Loucy (cell line): Measurements from ENCODE around the gene GSG1.

Source experiments
- H2AFZ ChIP-seq: fragments of 200-600 bp; sonication (generic); 2 replicates; pipeline ENCODE4 v1.6.0; 2016; ENCODE audit warnings: antibody characterized with exemption, mild to moderate bottlenecking, low read length, moderate library complexity
- H3F3A ChIP-seq: fragments of 200-600 bp; 2 replicates; pipeline ENCODE4 v1.6.0; 2016; ENCODE audit warnings: antibody characterized with exemption, low read depth, mild to moderate bottlenecking
- H3K27me3 ChIP-seq: fragments of 200-600 bp; sonication (generic); 2 replicates; pipeline ENCODE4 v1.6.1; 2014; ENCODE audit warnings: low read length, mild to moderate bottlenecking; ENCODE audit not compliant: insufficient read depth, poor library complexity, severe bottlenecking
- H3K36me3 ChIP-seq: fragments of 200-600 bp; sonication (generic); 2 replicates; pipeline ENCODE4 v1.6.1; 2016; ENCODE audit warnings: low read length; ENCODE audit not compliant: insufficient read depth
- H3K4me1 ChIP-seq: fragments of 200-600 bp; sonication (generic); 2 replicates; pipeline ENCODE4 v1.5.1; 2014; ENCODE audit warnings: low read length, mild to moderate bottlenecking; ENCODE audit not compliant: insufficient read depth, poor library complexity, severe bottlenecking
- H3K4me2 ChIP-seq: fragments of 200-600 bp; sonication (generic); 2 replicates; pipeline ENCODE4 v1.6.0; 2014; ENCODE audit warnings: antibody characterized with exemption, low read length, low read depth, mild to moderate bottlenecking; ENCODE audit not compliant: poor library complexity, severe bottlenecking
- H3K4me3 ChIP-seq: fragments of 200-600 bp; sonication (generic); 2 replicates; pipeline ENCODE4 v1.5.1; 2014; ENCODE audit warnings: low read length, mild to moderate bottlenecking, mixed read lengths; ENCODE audit not compliant: poor library complexity, severe bottlenecking
- H3K79me2 ChIP-seq: fragments of 200-600 bp; sonication (generic); 2 replicates; pipeline ENCODE4 v1.6.1; 2014; ENCODE audit warnings: low read length; ENCODE audit not compliant: insufficient read depth
- H3K9ac ChIP-seq: fragments of 200-600 bp; sonication (generic); 2 replicates; pipeline ENCODE4 v1.6.0; 2014; ENCODE audit warnings: mild to moderate bottlenecking, low read depth, low read length, moderate library complexity; ENCODE audit not compliant: poor library complexity, severe bottlenecking
- H3K9me2 ChIP-seq: fragments of 200-600 bp; sonication (generic); replicated peaks from 2 replicates; pipeline ENCODE4 v1.6.1; 2016; ENCODE audit warnings: low read depth, low read length, mixed read lengths
- H3K9me3 ChIP-seq: fragments of 200-600 bp; sonication (generic); 2 replicates; pipeline ENCODE4 v1.6.1; 2014; ENCODE audit warnings: mild to moderate bottlenecking, antibody characterized with exemption, low read length, low read depth; ENCODE audit not compliant: insufficient read depth
- H4K20me1 ChIP-seq: fragments of 200-600 bp; sonication (generic); 2 replicates; pipeline ENCODE4 v1.6.0; 2014; ENCODE audit warnings: antibody characterized with exemption, low read length, mild to moderate bottlenecking; ENCODE audit not compliant: insufficient read depth, poor library complexity, severe bottlenecking
- CTCF ChIP-seq: fragments of 200-600 bp; sonication (generic); conservative IDR thresholded peaks from 2 replicates; pipeline ENCODE4 v1.5.1; 2014; ENCODE audit warnings: mild to moderate bottlenecking, antibody characterized with exemption, low read length
- EZH2phosphoT487 ChIP-seq: fragments of 200-600 bp; IDR thresholded peaks from 2 replicates; pipeline ENCODE4 v1.6.1; 2018; ENCODE audit warnings: antibody characterized with exemption, mild to moderate bottlenecking, moderate library complexity, borderline replicate concordance

GSG1 gene

GRCh38 chr12:13052421-13052820, 51.0 kb downstream of the GSG1 start:
- Histone ChIP-seq H3F3A (no peaks in the 10 kb centered on the region), H3K4me2 (no peak overlapping the region), H3K79me2 (peaks cover 27% of the 10 kb centered on the region; the same call in 1 of the 2 replicates), H3K4me1 (peaks cover 21% of the 10 kb centered on the region), H3K9ac (no peak overlapping the region), H4K20me1 (no peaks in the 10 kb centered on the region), H3K9me2 (no peaks in the 10 kb centered on the region), H3K36me3 (peaks cover 7% of the 10 kb centered on the region; the same call in 1 of the 2 replicates), H3K4me3 (no peak overlapping the region), H2AFZ (no peak overlapping the region), H3K9me3 (peaks cover 4% of the 10 kb centered on the region; the same call in 1 of the 2 replicates), H3K27me3 (no peaks in the 10 kb centered on the region)
- TF ChIP-seq CTCF (no peak), EZH2phosphoT487 (no peak)

- no peaks in the 10 kb centered on the region for H3F3A ChIP-seq
- no peaks in the 10 kb centered on the region for H3K36me3 ChIP-seq
- TF ChIP-seq CTCF = no peak
- no peak for TF ChIP-seq EZH2phosphoT487
- no peak overlapping the region for H2AFZ ChIP-seq
- H4K20me1 ChIP-seq = no peaks in the 10 kb centered on the region
- H3K9ac ChIP-seq = no peak overlapping the region
- H3K4me1 ChIP-seq = peaks cover 43% of the 10 kb centered on the region
- H3K4me3 ChIP-seq = peak overlapping the region; percentile 17
- peaks cover 4% of the 10 kb centered on the region; the same call in 1 of the 2 replicates for H3K9me3 ChIP-seq
- peak overlapping the region; percentile 57 for H3K4me2 ChIP-seq
- peaks cover 47% of the 10 kb centered on the region; the same call in 1 of the 2 replicates for H3K79me2 ChIP-seq
- no peaks in the 10 kb centered on the region for H3K9me2 ChIP-seq
- H3K27me3 ChIP-seq = no peaks in the 10 kb centered on the region
These were observed 53.7 kb downstream of the GSG1 start for GRCh38 chr12:13049816-13050215.

- Histone ChIP-seq H3K27me3 (no peaks in the 10 kb centered on the region), H3K4me1 (peaks cover 45% of the 10 kb centered on the region), H3F3A (no peaks in the 10 kb centered on the region), H3K9me2 (no peaks in the 10 kb centered on the region), H3K9ac (no peak overlapping the region), H3K36me3 (no peaks in the 10 kb centered on the region), H2AFZ (no peak overlapping the region), H3K4me3 (peak overlapping the region; percentile 88), H3K4me2 (peak overlapping the region; percentile 97), H4K20me1 (no peaks in the 10 kb centered on the region), H3K79me2 (peaks cover 45% of the 10 kb centered on the region; the same call in 1 of the 2 replicates), H3K9me3 (no peaks in the 10 kb centered on the region)
- TF ChIP-seq EZH2phosphoT487 (no peak), CTCF (no peak)
These were observed 56.5 kb downstream of the GSG1 start for GRCh38 chr12:13046964-13047363.
